Stimulated activated CD8-positive, alpha-beta memory T cell treated with anti-CD3 and anti-CD28 coated beads, Interleukin-15, amount 100 ng/mL, for 4 hours (primary cell): Measurements from ENCODE around the gene OR9Q2.
"Not testable (repeated sequence)": the region's sequence is repeated elsewhere in the genome, so short reads cannot be mapped to it uniquely, and the experiment has no call there.

Experiments
- DNase-seq, 2 donors: peaks; one replicate each; pipeline ENCODE4 v3.0.0-alpha.2; 2020; ENCODE audit warnings: low read depth in 2 of 2

The OR9Q2 gene

GRCh38 chr11:58188770-58189169 lies at the start of gene OR9Q2:
Gene OR9Q2, plus strand, starts transcription at chr11:58189070. Its CDS starts 1,421 bp downstream, at chr11:58190491.
- DNase-seq = no peak

GRCh38 chr11:58142761-58143160 lies 46.1 kb upstream of the OR9Q2 start:
- no peak for DNase-seq

- DNase-seq = no peak
These were observed 36.1 kb upstream of the OR9Q2 start for GRCh38 chr11:58152781-58153180.

GRCh38 chr11:58164389-58164788 lies 24.5 kb upstream of the OR9Q2 start:
- DNase-seq = no peak

GRCh38 chr11:58164990-58165389 lies 23.9 kb upstream of the OR9Q2 start:
- DNase-seq = no peak

GRCh38 chr11:58165504-58166106 lies 23.3 kb upstream of the OR9Q2 start:
- DNase-seq = no peak

GRCh38 chr11:58177409-58178054 lies 11.3 kb upstream of the OR9Q2 start:
- no peak for DNase-seq

- no peak for DNase-seq
These were observed 10.4 kb upstream of the OR9Q2 start for GRCh38 chr11:58178444-58178843.

- no peak for DNase-seq
These were observed 9.2 kb upstream of the OR9Q2 start for GRCh38 chr11:58179648-58180047.

- DNase-seq = no peak
These were observed 1.9 kb upstream of the OR9Q2 start for GRCh38 chr11:58186938-58187337.

GRCh38 chr11:58192229-58192628 lies 3.4 kb downstream of the OR9Q2 start:
- no peak for DNase-seq

GRCh38 chr11:58193391-58193790 lies 4.5 kb downstream of the OR9Q2 start:
- DNase-seq = no peak

- DNase-seq = no peak
These were observed 7.1 kb downstream of the OR9Q2 start for GRCh38 chr11:58195939-58196338.

- no peak for DNase-seq
These were observed 10.4 kb downstream of the OR9Q2 start for GRCh38 chr11:58199271-58199670.

- no peak for DNase-seq
These were observed 15.2 kb downstream of the OR9Q2 start, which contains the start of gene OR1S2 for GRCh38 chr11:58204042-58204441. Gene OR1S2, minus strand, starts transcription at chr11:58204142. Its CDS starts 0 bp downstream, at chr11:58204142.

- not testable (repeated sequence) for DNase-seq
These were observed 23.6 kb downstream of the OR9Q2 start, which contains the start of gene OR1S1 for GRCh38 chr11:58212420-58212819. Gene OR1S1, plus strand, starts transcription at chr11:58212720.

- DNase-seq = no peak
These were observed 27.6 kb downstream of the OR9Q2 start for GRCh38 chr11:58216476-58216875.

- no peak for DNase-seq
These were observed 33.9 kb downstream of the OR9Q2 start for GRCh38 chr11:58222721-58223120.

GRCh38 chr11:58227956-58228615 lies 39.2 kb downstream of the OR9Q2 start:
- no peak for DNase-seq
